ENCODE results near the gene RBFOX1. TPM values are rescaled to one million over a fixed set of nuclear protein-coding genes. Genes with fewer than 3 reads are reported as not detected.
A peak's percentile ranks its signal among the peaks of the same experiment; 100 is the strongest.

The RBFOX1 gene
- total RNA-seq, 1 donor: not detected

- DNase-seq (ENCODE audit: low read depth): no peak
- H3K4me3 ChIP-seq (ENCODE audit: low read depth, low read length): no peak overlapping the region
- TF ChIP-seq CTCF (IDR thresholded peaks at IDR 0.05; ENCODE audit: insufficient read depth, low read length): no peak
Measured at GRCh38 chr16:7303660-7304200, 28.9 kb upstream of the RBFOX1 start.

- H3K4me3 ChIP-seq (ENCODE audit: low read depth, low read length): no peak overlapping the region
- TF ChIP-seq CTCF (IDR thresholded peaks at IDR 0.05; ENCODE audit: insufficient read depth, low read length): no peak
- no peak for DNase-seq (ENCODE audit: low read depth)
Measured at GRCh38 chr16:7304279-7304678, 28.4 kb upstream of the RBFOX1 start.

- TF ChIP-seq CTCF (IDR thresholded peaks at IDR 0.05; ENCODE audit: insufficient read depth, low read length): no peak
- H3K4me3 ChIP-seq (ENCODE audit: low read depth, low read length): no peak overlapping the region
- no peak for DNase-seq (ENCODE audit: low read depth)
Measured at GRCh38 chr16:7304958-7305357, 27.7 kb upstream of the RBFOX1 start.

GRCh38 chr16:7313170-7313569, 19.5 kb upstream of the RBFOX1 start:
- peak; percentile 13 for TF ChIP-seq CTCF (IDR thresholded peaks at IDR 0.05; ENCODE audit: insufficient read depth, low read length)
- DNase-seq (ENCODE audit: low read depth): no peak
- H3K4me3 ChIP-seq (ENCODE audit: low read depth, low read length): no peak overlapping the region

- TF ChIP-seq CTCF (IDR thresholded peaks at IDR 0.05; ENCODE audit: insufficient read depth, low read length): no peak
- DNase-seq (ENCODE audit: low read depth): no peak
- H3K4me3 ChIP-seq (ENCODE audit: low read depth, low read length): no peak overlapping the region
Measured at GRCh38 chr16:7314163-7314562, 18.5 kb upstream of the RBFOX1 start.

GRCh38 chr16:7315813-7316212, 16.8 kb upstream of the RBFOX1 start:
- no peak for TF ChIP-seq CTCF (IDR thresholded peaks at IDR 0.05; ENCODE audit: insufficient read depth, low read length)
- H3K4me3 ChIP-seq (ENCODE audit: low read depth, low read length): no peak overlapping the region
- DNase-seq (ENCODE audit: low read depth): no peak

GRCh38 chr16:7316281-7316888, 16.3 kb upstream of the RBFOX1 start:
- TF ChIP-seq CTCF (IDR thresholded peaks at IDR 0.05; ENCODE audit: insufficient read depth, low read length): no peak
- DNase-seq (ENCODE audit: low read depth): no peak
- no peak overlapping the region for H3K4me3 ChIP-seq (ENCODE audit: low read depth, low read length)

Measured in fibroblast of the aortic adventitia (primary cell).